Measurements from ENCODE around the gene UBE2O.

The UBE2O gene

GRCh38 chr17:76345377-76345974 is 107.5 kb downstream of the UBE2O start:
- DNase-seq (ENCODE audit: low spot score), result no peak

DNA sequence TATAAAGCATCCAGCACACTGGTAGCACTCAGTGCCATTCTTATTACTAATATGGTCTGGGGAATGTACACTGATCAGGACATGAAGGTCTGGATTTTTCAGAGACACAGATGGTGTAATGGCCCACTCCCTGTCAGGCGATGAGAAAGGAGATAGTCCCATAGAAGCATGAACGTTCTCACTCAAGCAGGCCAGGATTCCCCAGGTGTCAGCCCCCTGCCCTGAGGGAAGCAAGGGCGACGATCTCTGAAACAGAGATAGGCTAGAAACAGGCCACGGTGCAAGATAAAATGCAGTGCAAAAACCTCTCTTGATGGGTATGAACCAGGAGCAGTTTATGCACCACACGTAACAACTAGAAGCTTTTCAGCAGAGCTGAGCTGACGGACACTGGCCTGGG is 109.8 kb downstream of the UBE2O start:
- no peak for DNase-seq (ENCODE audit: low spot score)

DNA sequence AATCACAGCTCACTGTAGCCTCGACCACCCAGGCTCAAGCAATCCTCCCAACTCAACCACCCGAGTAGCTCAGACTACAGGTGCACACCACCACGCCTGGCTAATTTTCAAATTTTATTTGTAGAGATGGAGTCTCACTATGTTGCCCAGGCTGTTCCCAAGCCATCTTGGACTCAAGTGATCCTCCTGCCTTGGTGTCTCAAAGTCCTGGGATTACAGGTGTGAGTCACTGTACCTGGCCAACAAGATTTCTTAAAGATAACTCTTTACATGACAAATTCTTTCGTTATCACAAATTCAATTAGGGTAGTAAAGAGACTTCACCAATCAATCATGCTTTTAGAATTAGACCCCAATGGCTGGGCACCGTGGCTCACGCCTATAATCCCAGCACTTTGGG is 111.7 kb downstream of the UBE2O start:
- DNase-seq (ENCODE audit: low spot score), result no peak

Data from globus pallidus (tissue), 1 donor.